GM21737 (cell line): ENCODE results near the gene TP53TG3.
"Not testable (repeated sequence)": the region's sequence is repeated elsewhere in the genome, so short reads cannot be mapped to it uniquely, and the experiment has no call there.

ENCODE experiments used
- ATAC-seq: cut with Tn5 transposase; IDR thresholded peaks from one replicate; pipeline ENCODE4 v1.9.1; 2021; ENCODE audit warnings: mild to moderate bottlenecking, moderate library complexity; ENCODE audit not compliant: unreplicated experiment

The TP53TG3 gene

GRCh38 chr16:32676065-32676464 lies at the start of gene TP53TG3:
TP53TG3 (minus strand) TSS chr16:32676165; CDS start chr16:32676097, 68 bp downstream.
- ATAC-seq, result not testable (repeated sequence)

DNA sequence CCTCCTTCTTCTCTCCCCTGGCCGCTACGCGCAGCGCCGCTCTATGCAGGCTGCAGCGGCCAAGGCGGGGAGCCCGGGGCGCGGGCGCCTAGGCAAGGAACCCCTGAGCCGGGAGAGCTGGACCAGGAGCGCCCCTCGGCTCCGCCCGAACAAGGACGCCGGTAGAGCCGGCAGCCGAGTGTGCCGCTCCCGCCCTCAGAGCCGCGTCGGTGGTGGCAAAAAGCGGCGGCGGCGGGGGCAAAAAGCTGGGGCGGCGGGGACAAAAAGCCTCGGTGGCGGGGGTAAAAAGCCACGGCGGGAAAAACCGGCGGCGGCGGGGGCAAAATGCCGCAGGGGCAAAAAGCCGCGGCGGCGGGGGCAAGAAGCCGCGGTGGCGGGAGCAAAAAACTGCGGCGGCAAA lies 25.1 kb downstream of the TP53TG3 start:
- not testable (repeated sequence) for ATAC-seq

- ATAC-seq, result not testable (repeated sequence)
Measured at GRCh38 chr16:32647562-32647961, 28.4 kb downstream of the TP53TG3 start.

DNA sequence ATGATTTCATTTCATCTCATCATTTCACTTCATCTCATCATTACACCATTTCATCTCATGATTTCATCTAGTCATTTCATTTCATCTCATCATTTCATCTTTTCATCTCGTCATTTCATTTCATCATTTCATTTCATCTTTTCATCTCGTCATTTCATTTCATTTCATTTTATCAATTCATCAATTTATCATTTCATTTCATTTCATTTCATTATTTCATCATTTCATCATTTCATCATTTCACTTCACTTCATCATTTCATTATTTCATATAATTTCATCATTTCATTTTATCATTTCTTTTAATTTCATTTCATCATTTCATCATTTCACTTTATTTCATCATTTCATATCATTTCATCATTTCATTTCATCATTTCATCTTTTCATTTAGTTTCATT lies 29.2 kb downstream of the TP53TG3 start:
- ATAC-seq, result not testable (repeated sequence)

GRCh38 chr16:32646177-32646576 lies 29.8 kb downstream of the TP53TG3 start:
- not testable (repeated sequence) for ATAC-seq

GRCh38 chr16:32645278-32645908 lies 30.6 kb downstream of the TP53TG3 start:
- not testable (repeated sequence) for ATAC-seq

- not testable (repeated sequence) for ATAC-seq
Measured at GRCh38 chr16:32644715-32645114, 31.2 kb downstream of the TP53TG3 start.

DNA sequence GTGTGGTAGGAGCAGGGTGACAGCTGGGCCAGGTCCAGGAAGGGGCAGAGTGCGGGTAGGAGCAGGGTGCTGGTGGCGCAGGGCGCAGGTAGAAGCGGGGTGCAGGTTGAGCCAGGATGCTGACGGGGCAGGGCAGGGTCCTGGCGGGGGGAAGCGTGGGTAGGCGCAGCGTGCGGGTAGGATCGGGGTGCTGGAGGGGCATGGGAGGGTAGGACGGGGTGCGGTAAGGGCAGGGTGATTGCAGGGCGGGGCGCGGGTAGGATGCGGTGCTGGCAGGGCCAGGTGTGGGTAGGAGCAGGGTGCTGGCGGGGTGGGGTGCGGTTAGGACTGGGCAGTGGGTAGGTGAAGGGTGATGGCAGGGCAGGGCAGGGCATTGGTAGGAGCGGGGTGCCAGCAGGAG lies 38.4 kb downstream of the TP53TG3 start:
- not testable (repeated sequence) for ATAC-seq

DNA sequence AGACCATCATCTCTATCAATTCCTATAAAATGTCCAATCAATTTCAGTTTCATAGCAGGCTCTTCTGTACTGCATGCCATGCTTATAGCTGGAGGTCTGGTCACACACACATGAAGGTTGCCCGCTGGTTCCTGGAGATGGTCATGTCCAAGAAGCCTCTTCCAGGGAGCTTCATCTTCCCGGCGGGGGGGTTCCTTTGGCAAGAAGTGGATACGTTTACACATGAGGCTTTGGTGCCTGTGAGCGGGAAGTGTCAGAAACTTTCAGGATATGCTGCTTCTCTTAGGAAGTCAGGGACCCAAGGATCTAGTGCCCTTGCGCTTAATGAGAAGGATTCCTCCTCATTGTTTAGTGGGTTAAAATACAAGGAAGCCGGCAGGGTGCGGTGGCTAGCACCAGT lies 43.9 kb downstream of the TP53TG3 start:
- ATAC-seq, result not testable (repeated sequence)
